ENCODE measurements around the gene HOXC9.

DNA sequence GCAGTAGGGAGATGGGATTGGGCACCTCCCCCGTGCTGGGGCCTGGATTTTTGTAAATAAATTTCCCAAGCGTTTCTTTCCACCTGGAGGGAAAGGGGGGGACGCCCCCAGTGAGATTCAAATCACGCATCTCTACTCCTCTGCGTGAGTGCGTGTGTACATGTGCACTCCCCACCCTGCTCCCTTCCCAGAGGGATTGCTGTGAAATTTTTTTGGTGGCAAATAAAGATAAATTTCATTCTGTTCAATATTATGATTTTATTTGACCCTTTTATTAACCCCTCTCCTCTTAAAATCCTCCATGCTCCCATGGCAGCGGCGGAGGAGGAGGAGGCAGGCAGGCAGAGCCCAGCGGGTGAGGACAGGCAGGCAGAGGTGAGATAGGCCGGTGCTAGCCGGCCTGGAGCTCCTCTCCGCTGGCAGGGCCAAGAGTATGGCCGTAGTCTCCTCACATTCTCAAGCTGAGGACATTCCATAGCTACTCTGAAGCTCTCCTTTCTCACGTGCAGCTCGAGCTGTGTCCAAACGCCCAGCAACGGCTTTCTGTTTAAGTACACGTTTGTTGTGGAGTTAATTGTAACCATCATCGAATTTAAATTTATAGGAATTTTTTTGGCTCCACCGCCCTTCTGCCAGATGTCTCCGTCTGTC lies 23.7 kb upstream of the HOXC9 start:
- TF ChIP-seq, protein P1, sequence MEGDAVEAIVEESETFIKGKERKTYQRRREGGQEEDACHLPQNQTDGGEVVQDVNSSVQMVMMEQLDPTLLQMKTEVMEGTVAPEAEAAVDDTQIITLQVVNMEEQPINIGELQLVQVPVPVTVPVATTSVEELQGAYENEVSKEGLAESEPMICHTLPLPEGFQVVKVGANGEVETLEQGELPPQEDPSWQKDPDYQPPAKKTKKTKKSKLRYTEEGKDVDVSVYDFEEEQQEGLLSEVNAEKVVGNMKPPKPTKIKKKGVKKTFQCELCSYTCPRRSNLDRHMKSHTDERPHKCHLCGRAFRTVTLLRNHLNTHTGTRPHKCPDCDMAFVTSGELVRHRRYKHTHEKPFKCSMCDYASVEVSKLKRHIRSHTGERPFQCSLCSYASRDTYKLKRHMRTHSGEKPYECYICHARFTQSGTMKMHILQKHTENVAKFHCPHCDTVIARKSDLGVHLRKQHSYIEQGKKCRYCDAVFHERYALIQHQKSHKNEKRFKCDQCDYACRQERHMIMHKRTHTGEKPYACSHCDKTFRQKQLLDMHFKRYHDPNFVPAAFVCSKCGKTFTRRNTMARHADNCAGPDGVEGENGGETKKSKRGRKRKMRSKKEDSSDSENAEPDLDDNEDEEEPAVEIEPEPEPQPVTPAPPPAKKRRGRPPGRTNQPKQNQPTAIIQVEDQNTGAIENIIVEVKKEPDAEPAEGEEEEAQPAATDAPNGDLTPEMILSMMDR (tag by site-specific recombination; IDR thresholded peaks at IDR 0.05) = no peak
- TF ChIP-seq ZNF350 (tag by site-specific recombination; IDR thresholded peaks at IDR 0.05) (no peak), ZNF792 (tag by site-specific recombination; IDR thresholded peaks at IDR 0.05) (no peak), ZNF23 (tag by site-specific recombination; IDR thresholded peaks at IDR 0.05; ENCODE audit: borderline replicate concordance) (no peak), OVOL3 (tag by site-specific recombination; IDR thresholded peaks at IDR 0.05) (no peak), ZFHX2 (tag by site-specific recombination; conservative IDR thresholded peaks at IDR 0.05) (no peak), ZSCAN23 (tag by site-specific recombination; IDR thresholded peaks at IDR 0.05) (no peak), ZNF768 (tag by site-specific recombination; IDR thresholded peaks at IDR 0.05) (no peak)

All from HEK293 (cell line).